Panc1 (cell line): Measurements from ENCODE around the gene PEPD.

Source experiments
- POLR2AphosphoS5 ChIP-seq: IDR thresholded peaks from 2 replicates; pipeline ENCODE4 v1.6.1; 2012; ENCODE audit warnings: mild to moderate bottlenecking, low read depth, low read length, moderate library complexity
- TF ChIP-seq, protein P1 (sequence below): fragments of 450-650 bp; IDR thresholded peaks from 2 replicates; pipeline ENCODE4 v1.5.1; 2017; ENCODE audit warnings: mild to moderate bottlenecking
- TF ChIP-seq, protein P2 (sequence below), 2 experiments: IDR thresholded peaks; 2 replicates each; pipeline ENCODE4 v1.6.1; 2011 to 2012; ENCODE audit warnings: low read depth in 2 of 2, control low read depth in 1 of 2, low read length in 1 of 2, mild to moderate bottlenecking in 1 of 2, moderate library complexity in 1 of 2; ENCODE audit not compliant: insufficient read depth in 1 of 2

DNA sequence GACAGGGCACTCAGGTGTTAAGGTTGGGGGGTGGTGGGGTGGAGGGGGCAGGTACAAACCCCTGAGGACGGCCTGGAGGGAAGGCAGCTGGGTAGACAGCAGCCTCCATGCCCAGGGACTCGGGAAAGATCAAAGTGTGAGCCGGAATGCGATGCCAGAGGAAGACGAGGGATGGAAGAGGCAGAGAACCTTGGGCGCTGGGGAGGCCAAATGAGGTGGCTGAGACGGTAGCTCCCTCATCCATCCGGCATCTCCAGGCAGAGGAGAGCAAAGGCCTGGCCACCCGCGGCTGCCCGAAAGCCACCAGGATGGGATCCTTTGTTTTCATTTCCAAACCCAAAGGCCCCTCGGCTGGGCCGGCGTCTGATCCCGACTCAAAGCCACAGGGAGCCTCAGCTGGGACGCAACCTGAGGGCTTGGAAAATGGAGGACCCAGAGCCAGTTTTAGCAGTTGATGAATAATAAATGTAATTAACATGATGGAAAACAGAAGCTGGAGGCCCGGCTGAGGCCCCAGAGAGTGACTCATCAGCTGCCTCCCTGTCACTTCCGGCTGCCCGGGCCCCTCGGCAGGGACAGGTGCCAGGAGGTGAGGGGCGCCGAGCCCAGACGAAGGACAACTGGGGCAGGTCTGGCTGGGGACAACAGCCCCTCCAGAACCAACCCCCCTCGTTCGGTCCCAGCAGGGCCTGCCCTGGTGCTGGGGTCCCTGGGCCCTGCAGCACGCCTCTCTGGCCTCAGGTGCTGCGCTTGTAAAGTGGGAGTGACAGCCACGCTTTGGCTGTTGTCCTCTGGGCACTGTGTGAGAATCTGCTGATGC is 86.5 kb downstream of the PEPD start:
- TF ChIP-seq, protein P1, sequence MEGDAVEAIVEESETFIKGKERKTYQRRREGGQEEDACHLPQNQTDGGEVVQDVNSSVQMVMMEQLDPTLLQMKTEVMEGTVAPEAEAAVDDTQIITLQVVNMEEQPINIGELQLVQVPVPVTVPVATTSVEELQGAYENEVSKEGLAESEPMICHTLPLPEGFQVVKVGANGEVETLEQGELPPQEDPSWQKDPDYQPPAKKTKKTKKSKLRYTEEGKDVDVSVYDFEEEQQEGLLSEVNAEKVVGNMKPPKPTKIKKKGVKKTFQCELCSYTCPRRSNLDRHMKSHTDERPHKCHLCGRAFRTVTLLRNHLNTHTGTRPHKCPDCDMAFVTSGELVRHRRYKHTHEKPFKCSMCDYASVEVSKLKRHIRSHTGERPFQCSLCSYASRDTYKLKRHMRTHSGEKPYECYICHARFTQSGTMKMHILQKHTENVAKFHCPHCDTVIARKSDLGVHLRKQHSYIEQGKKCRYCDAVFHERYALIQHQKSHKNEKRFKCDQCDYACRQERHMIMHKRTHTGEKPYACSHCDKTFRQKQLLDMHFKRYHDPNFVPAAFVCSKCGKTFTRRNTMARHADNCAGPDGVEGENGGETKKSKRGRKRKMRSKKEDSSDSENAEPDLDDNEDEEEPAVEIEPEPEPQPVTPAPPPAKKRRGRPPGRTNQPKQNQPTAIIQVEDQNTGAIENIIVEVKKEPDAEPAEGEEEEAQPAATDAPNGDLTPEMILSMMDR = no peak
- no peak for TF ChIP-seq POLR2AphosphoS5
- TF ChIP-seq, protein P2, sequence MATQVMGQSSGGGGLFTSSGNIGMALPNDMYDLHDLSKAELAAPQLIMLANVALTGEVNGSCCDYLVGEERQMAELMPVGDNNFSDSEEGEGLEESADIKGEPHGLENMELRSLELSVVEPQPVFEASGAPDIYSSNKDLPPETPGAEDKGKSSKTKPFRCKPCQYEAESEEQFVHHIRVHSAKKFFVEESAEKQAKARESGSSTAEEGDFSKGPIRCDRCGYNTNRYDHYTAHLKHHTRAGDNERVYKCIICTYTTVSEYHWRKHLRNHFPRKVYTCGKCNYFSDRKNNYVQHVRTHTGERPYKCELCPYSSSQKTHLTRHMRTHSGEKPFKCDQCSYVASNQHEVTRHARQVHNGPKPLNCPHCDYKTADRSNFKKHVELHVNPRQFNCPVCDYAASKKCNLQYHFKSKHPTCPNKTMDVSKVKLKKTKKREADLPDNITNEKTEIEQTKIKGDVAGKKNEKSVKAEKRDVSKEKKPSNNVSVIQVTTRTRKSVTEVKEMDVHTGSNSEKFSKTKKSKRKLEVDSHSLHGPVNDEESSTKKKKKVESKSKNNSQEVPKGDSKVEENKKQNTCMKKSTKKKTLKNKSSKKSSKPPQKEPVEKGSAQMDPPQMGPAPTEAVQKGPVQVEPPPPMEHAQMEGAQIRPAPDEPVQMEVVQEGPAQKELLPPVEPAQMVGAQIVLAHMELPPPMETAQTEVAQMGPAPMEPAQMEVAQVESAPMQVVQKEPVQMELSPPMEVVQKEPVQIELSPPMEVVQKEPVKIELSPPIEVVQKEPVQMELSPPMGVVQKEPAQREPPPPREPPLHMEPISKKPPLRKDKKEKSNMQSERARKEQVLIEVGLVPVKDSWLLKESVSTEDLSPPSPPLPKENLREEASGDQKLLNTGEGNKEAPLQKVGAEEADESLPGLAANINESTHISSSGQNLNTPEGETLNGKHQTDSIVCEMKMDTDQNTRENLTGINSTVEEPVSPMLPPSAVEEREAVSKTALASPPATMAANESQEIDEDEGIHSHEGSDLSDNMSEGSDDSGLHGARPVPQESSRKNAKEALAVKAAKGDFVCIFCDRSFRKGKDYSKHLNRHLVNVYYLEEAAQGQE (IDR thresholded peaks at IDR 0.05; ENCODE audit: insufficient read depth in 1 of 2, low read depth in 2 of 2, low read length in 1 of 2) = no peak
